HAP-1 (cell line): ENCODE results near the gene HELB.
A peak's percentile ranks its signal among the peaks of the same experiment; 100 is the strongest.

ENCODE experiments used
- DNase-seq, 2 experiments: peaks; one replicate each; pipeline ENCODE4 v3.0.0-alpha.2; 2016 to 2020; ENCODE audit warnings: low spot score in 2 of 2
- H3K27me3 ChIP-seq: fragments of 250-450 bp; sonication (Bioruptor Pico); 2 replicates; pipeline ENCODE4 v1.5.1; 2020; ENCODE audit warnings: low read depth, mild to moderate bottlenecking, moderate library complexity
- H3K36me3 ChIP-seq: fragments of 250-450 bp; sonication (Bioruptor Pico); replicated peaks from 2 replicates; pipeline ENCODE4 v1.5.1; 2020; ENCODE audit warnings: mild to moderate bottlenecking
- H3K4me1 ChIP-seq: fragments of 250-450 bp; sonication (Bioruptor Pico); 2 replicates; pipeline ENCODE4 v1.5.1; 2020; ENCODE audit warnings: mild to moderate bottlenecking
- H3K4me3 ChIP-seq: fragments of 250-450 bp; sonication (Bioruptor Pico); 2 replicates; pipeline ENCODE4 v1.5.1; 2020; ENCODE audit warnings: mild to moderate bottlenecking, moderate library complexity
- H3K9me3 ChIP-seq: fragments of 250-450 bp; sonication (Bioruptor Pico); 2 replicates; pipeline ENCODE4 v1.5.1; 2020; ENCODE audit warnings: mild to moderate bottlenecking, moderate library complexity
- in situ Hi-C: fragments of 300-500 bp; cut with MboI; formaldehyde crosslinking; loops from 3 replicates; pipeline ENCODE4 v1.14.3; 2020; ENCODE audit warnings: low sequenced_read_pairs, inconsistent platforms, mixed read lengths

The HELB gene

DNA sequence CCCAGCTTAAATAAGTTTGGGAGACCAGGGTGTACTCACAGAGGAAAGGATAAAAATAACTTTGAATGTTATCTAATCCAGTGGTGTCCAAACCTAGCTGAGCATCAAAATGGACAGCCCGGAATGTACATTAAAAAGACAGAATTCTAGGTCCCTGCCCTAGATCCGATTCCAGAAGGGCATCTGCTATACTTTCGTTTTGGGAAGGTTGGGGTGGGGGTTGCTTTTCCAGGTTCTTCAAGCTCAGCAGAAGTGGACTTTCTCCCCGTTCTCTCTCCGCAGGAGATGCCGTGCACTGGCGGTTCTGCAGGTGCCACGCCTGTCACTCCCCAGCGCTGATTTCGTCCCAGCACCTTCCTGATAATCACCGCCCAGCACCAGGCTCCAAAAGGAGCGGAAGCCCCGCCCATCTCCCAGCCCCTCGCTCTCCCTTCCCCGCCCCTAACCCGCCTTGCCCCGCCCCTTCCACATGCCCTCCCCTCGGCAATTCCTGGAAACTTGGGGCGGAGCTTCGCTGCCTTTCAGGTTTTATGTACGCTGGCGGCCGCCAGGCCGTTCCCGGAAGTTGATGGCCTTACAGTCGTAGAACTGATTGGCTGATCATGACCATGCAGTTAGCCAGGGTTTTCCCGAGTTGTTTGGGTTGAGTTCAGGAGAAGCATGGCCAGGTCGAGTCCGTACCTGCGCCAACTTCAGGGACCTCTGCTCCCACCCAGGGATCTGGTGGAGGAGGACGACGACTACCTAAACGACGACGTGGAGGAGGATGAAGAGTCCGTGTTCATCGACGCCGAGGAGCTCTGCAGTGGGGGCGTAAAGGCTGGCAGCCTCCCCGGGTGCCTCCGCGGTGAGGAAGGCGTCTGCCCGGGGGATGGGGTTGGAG, at the start of gene HELB:
TSS of gene HELB (plus strand) at position 550 of the 883 bp plus-strand sequence. CDS start at position 661, 111 bp downstream.
- Histone ChIP-seq H3K9me3 (no peaks in the 10 kb centered on the region), H3K27me3 (peaks cover 6% of the 10 kb centered on the region), H3K4me3 (peak within 1 kb of the TSS; percentile 66), H3K4me1 (peaks cover 2% of the 10 kb centered on the region; the same call in 1 of the 2 replicates), H3K36me3 (no peaks in the 10 kb centered on the region; the same call in 1 of the 2 replicates)
- DNase-seq: peak; percentile 94 to 99
- in situ Hi-C loops: no loop called here

DNA sequence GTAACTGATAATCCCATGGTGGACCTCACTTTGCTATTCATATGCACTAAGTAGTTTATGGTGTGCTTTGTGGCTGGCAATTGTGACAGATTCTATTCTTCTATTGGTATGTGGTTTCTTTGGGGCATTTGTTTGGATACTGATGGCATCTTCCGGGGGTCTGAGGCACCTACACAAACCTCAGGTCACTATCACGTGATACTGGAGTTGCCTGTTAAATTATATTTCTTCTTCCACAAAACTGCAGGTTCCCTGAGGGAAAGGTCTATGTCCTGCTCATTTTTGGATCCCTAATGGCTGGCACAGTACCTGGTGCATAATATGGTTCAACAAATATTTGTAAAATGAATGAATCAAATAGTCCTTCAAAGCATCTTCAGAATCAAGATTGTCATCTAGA, 49.5 kb upstream of the HELB start:
- Histone ChIP-seq H3K9me3 (no peaks in the 10 kb centered on the region), H3K27me3 (peaks cover 11% of the 10 kb centered on the region), H3K4me1 (no peaks in the 10 kb centered on the region; the same call in 1 of the 2 replicates), H3K36me3 (no peaks in the 10 kb centered on the region), H3K4me3 (no peak overlapping the region)
- in situ Hi-C loops: no loop called here
- no peak for DNase-seq

- no peak for DNase-seq
- peaks cover 4% of the 10 kb centered on the region; the same call in 1 of the 2 replicates for H3K4me1 ChIP-seq
- in situ Hi-C loops: no loop called here
Measured at GRCh38 chr12:66255737-66256136, 46.6 kb upstream of the HELB start.

DNA sequence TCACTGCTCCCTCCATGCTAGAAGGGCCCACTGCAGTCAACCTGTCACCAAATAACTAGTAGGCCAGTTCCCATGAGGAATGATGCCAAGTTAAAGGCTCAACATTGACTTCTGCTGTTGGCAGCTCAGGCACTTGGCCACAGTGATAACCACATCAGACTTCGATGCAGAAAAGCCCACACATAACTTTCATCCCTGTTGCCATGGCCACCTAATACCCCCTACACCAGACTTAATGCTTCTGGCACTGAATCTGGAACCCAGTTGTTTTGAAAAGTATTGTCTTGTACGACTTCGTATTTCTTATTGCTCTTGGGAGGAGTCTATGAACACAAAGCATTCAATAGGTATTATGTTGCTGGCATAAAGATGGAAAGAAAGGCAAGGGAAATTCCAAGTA, 44.3 kb upstream of the HELB start:
- peak; percentile 45 to 60 for DNase-seq
- Histone ChIP-seq H3K4me1 (peaks cover 4% of the 10 kb centered on the region; the same call in 1 of the 2 replicates), H3K9me3 (no peaks in the 10 kb centered on the region), H3K36me3 (no peaks in the 10 kb centered on the region), H3K27me3 (peaks cover 9% of the 10 kb centered on the region), H3K4me3 (no peak overlapping the region)
- in situ Hi-C loops: no loop called here

More at GRCh38 chr12:66255737-66256136, 46.6 kb upstream of the HELB start:
- peaks cover 11% of the 10 kb centered on the region for H3K27me3 ChIP-seq
- H3K4me3 ChIP-seq: no peak overlapping the region
- no peaks in the 10 kb centered on the region for H3K36me3 ChIP-seq
- no peaks in the 10 kb centered on the region for H3K9me3 ChIP-seq

GRCh38 chr12:66262737-66263136, 39.6 kb upstream of the HELB start:
- H3K4me3 ChIP-seq: no peak overlapping the region
- H3K9me3 ChIP-seq: no peaks in the 10 kb centered on the region
- in situ Hi-C loops: loop anchor here (10.0 kb wide), 1 partner anchor 152 kb away; no protein-coding TSS in a partner anchor
- DNase-seq: no peak
- H3K27me3 ChIP-seq: 0 out of 2 replicates have a peak, but pooled peaks cover 3% of the 10 kb centered on the region
- peaks cover 4% of the 10 kb centered on the region; the same call in 1 of the 2 replicates for H3K4me1 ChIP-seq
- no peaks in the 10 kb centered on the region for H3K36me3 ChIP-seq

DNA sequence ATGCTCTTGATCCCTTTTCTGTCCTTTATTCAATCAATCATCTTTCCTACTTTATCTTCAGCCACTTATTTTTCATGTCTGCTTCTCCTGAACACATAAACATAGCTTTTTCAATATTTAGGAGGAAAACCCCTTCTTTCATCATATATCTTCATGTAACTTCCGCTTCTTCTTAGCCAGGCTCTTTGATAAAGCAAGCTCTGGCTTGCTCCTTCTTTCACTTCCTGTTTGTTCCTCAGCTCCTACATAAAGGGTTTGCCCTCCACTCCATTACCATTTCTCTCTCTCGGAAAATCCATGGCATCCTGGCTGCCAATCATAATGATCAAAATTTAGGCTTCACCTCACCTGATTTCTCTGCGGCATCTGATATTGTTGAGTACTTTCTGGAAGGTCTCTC, 33.7 kb upstream of the HELB start:
- Histone ChIP-seq H3K36me3 (no peaks in the 10 kb centered on the region), H3K9me3 (no peaks in the 10 kb centered on the region), H3K27me3 (0 out of 2 replicates have a peak, but pooled peaks cover 1% of the 10 kb centered on the region), H3K4me3 (no peak overlapping the region), H3K4me1 (no peaks in the 10 kb centered on the region)
- DNase-seq: no peak
- in situ Hi-C loops: loop anchor here (10.0 kb wide), 1 partner anchor 146 kb away; no protein-coding TSS in a partner anchor

- H3K9me3 ChIP-seq: no peaks in the 10 kb centered on the region
- H3K36me3 ChIP-seq: no peaks in the 10 kb centered on the region
- H3K27me3 ChIP-seq: no peaks in the 10 kb centered on the region
- H3K4me1 ChIP-seq: no peaks in the 10 kb centered on the region
- in situ Hi-C loops: loop anchor here (10.0 kb wide), 1 partner anchor 146 kb away; no protein-coding TSS in a partner anchor
- H3K4me3 ChIP-seq: no peak overlapping the region
- DNase-seq: no peak
Measured at GRCh38 chr12:66269142-66269541, 33.2 kb upstream of the HELB start.

DNA sequence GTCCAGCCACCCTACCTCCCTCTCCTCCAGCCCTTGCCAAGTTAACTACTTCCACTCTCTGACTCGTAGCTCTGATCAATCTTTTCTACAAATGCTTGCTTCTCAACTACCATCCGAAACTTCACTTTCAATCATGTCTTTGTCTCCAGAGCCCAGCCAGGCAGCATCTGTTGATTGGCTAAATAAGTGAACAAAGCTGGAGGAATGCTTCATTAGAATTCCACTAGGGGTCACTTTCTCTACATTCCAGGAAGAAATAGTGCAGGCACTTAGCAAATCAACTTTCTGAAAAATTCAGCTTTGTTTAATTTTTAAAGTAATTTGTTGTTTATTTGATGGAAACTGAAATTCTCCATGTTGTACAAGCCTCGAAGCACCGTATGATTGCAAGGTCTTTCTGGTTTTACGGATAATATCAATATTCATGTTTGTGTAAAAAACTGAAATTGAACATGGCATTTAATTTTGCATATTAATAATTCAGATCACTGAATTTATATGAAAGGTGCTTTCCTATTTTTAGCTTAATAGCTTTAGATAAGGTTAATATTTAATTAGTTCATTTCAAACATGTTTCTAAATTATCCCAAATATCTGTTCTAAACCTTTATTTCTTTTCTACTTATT, 32.4 kb upstream of the HELB start:
- no peaks in the 10 kb centered on the region for H3K9me3 ChIP-seq
- peak; percentile 29 to 60 for DNase-seq
- no peak overlapping the region for H3K4me3 ChIP-seq
- no peaks in the 10 kb centered on the region for H3K27me3 ChIP-seq
- no peaks in the 10 kb centered on the region for H3K4me1 ChIP-seq
- in situ Hi-C loops: loop anchor here (10.0 kb wide), 1 partner anchor 145 kb away; no protein-coding TSS in a partner anchor
- no peaks in the 10 kb centered on the region for H3K36me3 ChIP-seq

GRCh38 chr12:66270613-66271012, 31.7 kb upstream of the HELB start:
- H3K27me3 ChIP-seq: no peaks in the 10 kb centered on the region; the same call in 1 of the 2 replicates
- H3K9me3 ChIP-seq: no peaks in the 10 kb centered on the region
- no peak for DNase-seq
- H3K4me1 ChIP-seq: no peaks in the 10 kb centered on the region
- H3K4me3 ChIP-seq: no peak overlapping the region
- in situ Hi-C loops: no loop called here
- no peaks in the 10 kb centered on the region for H3K36me3 ChIP-seq

- DNase-seq: no peak
Measured at GRCh38 chr12:66272650-66273049, 29.6 kb upstream of the HELB start.

DNA sequence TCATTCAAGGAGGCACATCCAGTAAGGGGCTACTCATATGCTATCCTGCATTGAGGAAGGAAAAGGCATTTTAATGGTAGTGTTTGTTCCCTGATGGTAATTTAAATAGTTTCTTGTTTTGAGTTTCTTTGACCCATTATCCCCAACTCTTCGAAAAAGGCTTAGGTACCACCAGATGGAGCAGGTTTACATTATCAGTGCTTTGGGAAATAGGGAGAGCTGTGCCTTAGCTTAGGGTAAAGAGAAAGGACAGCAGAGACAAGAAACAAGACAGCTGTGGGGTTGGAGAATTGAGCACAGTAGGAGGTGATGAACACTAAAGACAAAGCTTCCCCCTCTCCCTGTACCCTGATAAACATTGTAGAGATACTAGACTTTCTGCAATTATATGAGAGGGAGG, 29.1 kb upstream of the HELB start:
- H3K27me3 ChIP-seq: no peaks in the 10 kb centered on the region; the same call in 1 of the 2 replicates
- no peaks in the 10 kb centered on the region for H3K36me3 ChIP-seq
- no peaks in the 10 kb centered on the region for H3K4me1 ChIP-seq
- in situ Hi-C loops: no loop called here
- no peaks in the 10 kb centered on the region for H3K9me3 ChIP-seq
- no peak for DNase-seq
- no peak overlapping the region for H3K4me3 ChIP-seq

More at GRCh38 chr12:66272650-66273049, 29.6 kb upstream of the HELB start:
- in situ Hi-C loops: no loop called here
- Histone ChIP-seq H3K27me3 (no peaks in the 10 kb centered on the region; the same call in 1 of the 2 replicates), H3K9me3 (no peaks in the 10 kb centered on the region), H3K4me1 (no peaks in the 10 kb centered on the region), H3K36me3 (no peaks in the 10 kb centered on the region), H3K4me3 (no peak overlapping the region)

- H3K27me3 ChIP-seq: no peaks in the 10 kb centered on the region; the same call in 1 of the 2 replicates
- no peak overlapping the region for H3K4me3 ChIP-seq
- in situ Hi-C loops: no loop called here
- no peaks in the 10 kb centered on the region for H3K4me1 ChIP-seq
- no peak for DNase-seq
- H3K9me3 ChIP-seq: no peaks in the 10 kb centered on the region
- no peaks in the 10 kb centered on the region for H3K36me3 ChIP-seq
Measured at GRCh38 chr12:66275040-66275439, 27.3 kb upstream of the HELB start.

DNA sequence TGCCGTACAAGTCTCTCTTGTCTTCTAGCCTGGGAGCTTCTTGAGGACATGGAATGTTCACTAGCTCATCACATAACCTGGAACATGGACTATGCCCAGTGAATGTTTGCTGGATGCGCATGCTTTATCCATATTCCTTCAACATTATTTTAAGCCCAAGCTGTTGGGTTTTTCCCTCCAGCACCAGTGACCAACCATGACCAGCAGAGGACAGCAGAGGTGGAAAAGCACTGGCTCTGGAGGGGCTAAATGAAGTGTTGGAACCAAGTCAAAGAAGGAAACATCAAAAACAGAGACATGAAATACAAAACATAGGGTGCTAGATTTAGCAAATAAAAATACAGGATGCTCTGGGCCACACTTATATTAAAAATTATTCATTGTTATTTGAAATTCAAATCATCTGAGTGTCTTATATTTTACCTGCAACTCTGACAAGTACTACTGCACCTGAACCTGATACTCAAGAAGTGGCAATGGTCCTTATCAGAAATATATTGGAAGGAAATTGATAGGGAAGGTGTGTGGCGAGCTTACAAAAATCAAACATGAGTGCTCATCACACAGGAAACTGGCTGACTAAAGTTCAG, 23.1 kb upstream of the HELB start:
- no peaks in the 10 kb centered on the region; the same call in 1 of the 2 replicates for H3K27me3 ChIP-seq
- DNase-seq: no peak
- H3K9me3 ChIP-seq: no peaks in the 10 kb centered on the region
- in situ Hi-C loops: no loop called here
- no peaks in the 10 kb centered on the region for H3K36me3 ChIP-seq
- no peaks in the 10 kb centered on the region for H3K4me1 ChIP-seq
- no peak overlapping the region for H3K4me3 ChIP-seq
